Transverse colon (tissue), 4 donors: ENCODE measurements around the gene DNER. TPM values are rescaled to one million over a fixed set of nuclear protein-coding genes. Genes with fewer than 3 reads are reported as not detected.
"Not testable (repeated sequence)": the region's sequence is repeated elsewhere in the genome, so short reads cannot be mapped to it uniquely, and the experiment has no call there.

ENCODE experiments used
- DNase-seq: peaks from one replicate; pipeline ENCODE4 v3.0.0-alpha.2; 2019
- H3K27ac ChIP-seq, 4 donors: fragments of 200-600 bp; sonication (generic); 2 replicates each; pipeline ENCODE4 v1.5.1; 2016 to 2018; ENCODE audit warnings: inconsistent platforms in 4 of 4
- H3K27me3 ChIP-seq: fragments of 200-600 bp; sonication (generic); 2 replicates; pipeline ENCODE4 v1.5.1; 2017; ENCODE audit warnings: inconsistent platforms
- H3K36me3 ChIP-seq, 4 donors: fragments of 200-600 bp; sonication (generic); 2 replicates each; pipeline ENCODE4 v1.5.1; 2017 to 2019; ENCODE audit warnings: inconsistent platforms in 4 of 4
- H3K4me1 ChIP-seq, 4 donors: fragments of 200-600 bp; sonication (generic); 2 replicates each; pipeline ENCODE4 v1.5.1; 2017 to 2020; ENCODE audit warnings: inconsistent platforms in 4 of 4
- H3K4me3 ChIP-seq, 4 donors: fragments of 200-600 bp; sonication (generic); 1 replicate in 1 of 4; 2 replicates in 3 of 4; pipeline versions ENCODE4 v1.5.1 to v1.6.1; 2017 to 2019; ENCODE audit warnings: inconsistent platforms in 4 of 4
- H3K9me3 ChIP-seq, 2 donors: fragments of 200-600 bp; sonication (generic); 2 replicates each; pipeline ENCODE4 v1.5.1; 2017 to 2019; ENCODE audit warnings: inconsistent platforms in 2 of 2
- EP300 ChIP-seq: sonication (generic); formaldehyde crosslinking; IDR thresholded peaks from one replicate; pipeline ENCODE4 v1.6.1; 2017; ENCODE audit warnings: antibody characterized with exemption, low read depth
- POLR2A ChIP-seq: fragments of 450-650 bp; IDR thresholded peaks from one replicate; pipeline ENCODE4 v1.6.1; 2016; ENCODE audit warnings: antibody characterized with exemption, mild to moderate bottlenecking, moderate library complexity
- POLR2AphosphoS5 ChIP-seq, 3 donors: sonication (generic); formaldehyde crosslinking; IDR thresholded peaks; one replicate each; pipeline ENCODE4 v1.6.1; 2016; ENCODE audit warnings: antibody characterized with exemption in 3 of 3
- WGBS, 2 donors: methylation state at CpG; one replicate each; pipeline ENCODE4 v1.1.5; 2018; ENCODE audit warnings: low coverage in 1 of 2; 5-methylcytosine and 5-hydroxymethylcytosine counted together
- in situ Hi-C, 4 donors: fragments of 200-750 bp; cut with MboI; loops; one replicate each; pipeline versions ENCODE4 v1.15.0 to v1.15.1; 2017; ENCODE audit warnings: low sequenced_read_pairs in 3 of 4, low pct_ligation_motif_present in 1 of 4, low pct_unique_long_range_greater_than_20kb in 1 of 4
- intact Hi-C: fragments of 100-400 bp; cut with DNase I; formaldehyde crosslinking; loops from one replicate; pipeline ENCODE4 v1.15.1; 2023; ENCODE audit warnings: low total_unique reads
- total RNA-seq, 4 donors: library from RNA; depleted of rRNA; stranded (reverse); fragments of >200 nt; gene quantifications; one replicate each; pipeline ENCODE4 v1.1.0, GENCODE V29; 2016
- TF ChIP-seq, protein P1 (sequence below), 5 experiments: fragments of 200-600 bp in 3 of 5; fragments of 450-650 bp in 2 of 5; sonication (generic) in 3 of 5; IDR thresholded peaks; 1 replicate in 2 of 5; 2 replicates in 3 of 5; pipeline ENCODE4 v1.5.1; 2016 to 2017; ENCODE audit warnings: antibody characterized with exemption in 5 of 5, inconsistent platforms in 3 of 5, mild to moderate bottlenecking in 2 of 5, moderate library complexity in 1 of 5

DNER gene
- total RNA-seq, 4 donors from 2014 or later = 1.9 to 4.9 (median 2.5) TPM

GRCh38 chr2:229376866-229377265 is 337.5 kb downstream of the DNER start:
- no peak for TF ChIP-seq POLR2A
- TF ChIP-seq EP300 = no peak
- TF ChIP-seq, protein P1, sequence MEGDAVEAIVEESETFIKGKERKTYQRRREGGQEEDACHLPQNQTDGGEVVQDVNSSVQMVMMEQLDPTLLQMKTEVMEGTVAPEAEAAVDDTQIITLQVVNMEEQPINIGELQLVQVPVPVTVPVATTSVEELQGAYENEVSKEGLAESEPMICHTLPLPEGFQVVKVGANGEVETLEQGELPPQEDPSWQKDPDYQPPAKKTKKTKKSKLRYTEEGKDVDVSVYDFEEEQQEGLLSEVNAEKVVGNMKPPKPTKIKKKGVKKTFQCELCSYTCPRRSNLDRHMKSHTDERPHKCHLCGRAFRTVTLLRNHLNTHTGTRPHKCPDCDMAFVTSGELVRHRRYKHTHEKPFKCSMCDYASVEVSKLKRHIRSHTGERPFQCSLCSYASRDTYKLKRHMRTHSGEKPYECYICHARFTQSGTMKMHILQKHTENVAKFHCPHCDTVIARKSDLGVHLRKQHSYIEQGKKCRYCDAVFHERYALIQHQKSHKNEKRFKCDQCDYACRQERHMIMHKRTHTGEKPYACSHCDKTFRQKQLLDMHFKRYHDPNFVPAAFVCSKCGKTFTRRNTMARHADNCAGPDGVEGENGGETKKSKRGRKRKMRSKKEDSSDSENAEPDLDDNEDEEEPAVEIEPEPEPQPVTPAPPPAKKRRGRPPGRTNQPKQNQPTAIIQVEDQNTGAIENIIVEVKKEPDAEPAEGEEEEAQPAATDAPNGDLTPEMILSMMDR (IDR thresholded peaks at IDR 0.05) = no peak
- TF ChIP-seq POLR2AphosphoS5 (IDR thresholded peaks at IDR 0.05) = no peak
- no peak for DNase-seq
- Histone ChIP-seq H3K9me3 (no peaks in the 10 kb centered on the region), H3K4me1 (no peaks in the 10 kb centered on the region), H3K4me3 (no peak overlapping the region), H3K27me3 (no peaks in the 10 kb centered on the region), H3K36me3 (no peaks in the 10 kb centered on the region), H3K27ac (no peak overlapping the region)
- in situ Hi-C loops = no loop called here
- intact Hi-C loops = no loop called here
- 50 to 71% methylated on average over 1 of the region's 1 CpG for WGBS, 2 donors

GRCh38 chr2:229375251-229375650 is 339.1 kb downstream of the DNER start:
- DNase-seq = no peak
- intact Hi-C loops = no loop called here
- Histone ChIP-seq H3K9me3 (no peaks in the 10 kb centered on the region), H3K4me3 (no peak overlapping the region), H3K36me3 (no peaks in the 10 kb centered on the region), H3K4me1 (no peaks in the 10 kb centered on the region), H3K27me3 (no peaks in the 10 kb centered on the region), H3K27ac (no peak overlapping the region)
- TF ChIP-seq POLR2A = no peak
- no peak for TF ChIP-seq POLR2AphosphoS5 (IDR thresholded peaks at IDR 0.05)
- in situ Hi-C loops = no loop called here

GRCh38 chr2:229373311-229373710 is 341.0 kb downstream of the DNER start:
- H3K27ac ChIP-seq, H3K36me3 ChIP-seq, H3K27me3 ChIP-seq, H3K4me3 ChIP-seq, DNase-seq, H3K4me1 ChIP-seq, in situ Hi-C loops, intact Hi-C loops, H3K9me3 ChIP-seq: not testable (repeated sequence)
- WGBS, 2 donors = 69 to 78% methylated on average over 4 of the region's 4 CpGs

GRCh38 chr2:229372207-229372606 is 342.1 kb downstream of the DNER start:
- DNase-seq = no peak
- Histone ChIP-seq H3K4me3 (no peak overlapping the region), H3K4me1 (no peaks in the 10 kb centered on the region), H3K27me3 (no peaks in the 10 kb centered on the region), H3K27ac (no peak overlapping the region), H3K36me3 (no peaks in the 10 kb centered on the region), H3K9me3 (peaks cover 0 to 5% of the 10 kb centered on the region in 2 donors)
- TF ChIP-seq EP300 = no peak
- TF ChIP-seq, protein P1 (IDR thresholded peaks at IDR 0.05) = no peak
- no peak for TF ChIP-seq POLR2A
- TF ChIP-seq POLR2AphosphoS5 (IDR thresholded peaks at IDR 0.05) = no peak
- intact Hi-C loops (no loop called here), in situ Hi-C loops (no loop called here)
- WGBS, 2 donors = 71 to 85% methylated on average over 3 of the region's 3 CpGs

- Histone ChIP-seq H3K27me3 (no peaks in the 10 kb centered on the region), H3K4me3 (no peak overlapping the region), H3K4me1 (no peaks in the 10 kb centered on the region), H3K9me3 (peaks cover 0 to 5% of the 10 kb centered on the region in 2 donors), H3K36me3 (no peaks in the 10 kb centered on the region), H3K27ac (no peak overlapping the region)
- DNase-seq = no peak
- in situ Hi-C loops (no loop called here), intact Hi-C loops (no loop called here)
- WGBS, 2 donors = 80 to 81% methylated on average over 2 to 3 of the region's 3 CpGs
- TF ChIP-seq POLR2AphosphoS5 (IDR thresholded peaks at IDR 0.05) (no peak), EP300 (no peak), POLR2A (no peak)
- TF ChIP-seq, protein P1 (IDR thresholded peaks at IDR 0.05) = no peak
Observed at GRCh38 chr2:229371086-229371485, 343.3 kb downstream of the DNER start.
